ENCODE data around the gene RAB18.

The RAB18 gene

DNA sequence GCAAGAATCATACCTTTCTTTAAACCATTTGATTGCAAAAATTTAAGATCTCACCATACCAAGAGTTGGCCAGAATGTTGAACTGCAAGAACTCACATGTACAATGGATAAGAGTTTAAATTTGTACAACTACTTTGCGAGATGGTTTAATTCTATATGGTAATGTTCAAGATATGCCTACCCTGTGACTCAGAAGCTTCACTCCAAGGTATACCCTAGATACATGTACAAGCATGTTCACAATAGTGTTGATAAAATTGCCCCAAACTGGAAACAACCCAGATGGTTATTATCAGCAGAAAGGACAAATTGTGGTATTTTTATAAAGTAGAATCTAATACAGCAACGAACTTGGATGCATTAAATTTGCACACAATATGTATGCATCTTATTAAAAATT is 25.1 kb upstream of the RAB18 start:
- Histone ChIP-seq H3K9ac (ENCODE audit: low read depth, low read length, poor library complexity, severe bottlenecking) (no peak overlapping the region), H3K27me3 (ENCODE audit: insufficient read depth, low read length, poor library complexity, severe bottlenecking) (no peaks in the 10 kb centered on the region), H3K36me3 (ENCODE audit: insufficient read depth, low read length) (no peaks in the 10 kb centered on the region), H4K20me1 (ENCODE audit: insufficient read depth, low read length, poor library complexity, severe bottlenecking) (no peaks in the 10 kb centered on the region), H3F3A (ENCODE audit: low read depth) (no peaks in the 10 kb centered on the region), H3K4me1 (ENCODE audit: insufficient read depth, low read length, poor library complexity, severe bottlenecking) (no peaks in the 10 kb centered on the region), H2AFZ (ENCODE audit: low read length) (no peak overlapping the region), H3K79me2 (ENCODE audit: insufficient read depth, low read length) (no peaks in the 10 kb centered on the region), H3K9me3 (ENCODE audit: insufficient read depth, low read depth, low read length) (peaks cover 4% of the 10 kb centered on the region; the same call in 1 of the 2 replicates), H3K4me2 (ENCODE audit: low read depth, low read length, poor library complexity, severe bottlenecking) (no peak overlapping the region), H3K4me3 (ENCODE audit: low read length, poor library complexity, severe bottlenecking) (no peak overlapping the region), H3K9me2 (replicated peaks; ENCODE audit: low read depth, low read length) (no peaks in the 10 kb centered on the region)
- TF ChIP-seq EZH2phosphoT487 (IDR thresholded peaks at IDR 0.05; ENCODE audit: borderline replicate concordance) = no peak
- TF ChIP-seq, protein P1, sequence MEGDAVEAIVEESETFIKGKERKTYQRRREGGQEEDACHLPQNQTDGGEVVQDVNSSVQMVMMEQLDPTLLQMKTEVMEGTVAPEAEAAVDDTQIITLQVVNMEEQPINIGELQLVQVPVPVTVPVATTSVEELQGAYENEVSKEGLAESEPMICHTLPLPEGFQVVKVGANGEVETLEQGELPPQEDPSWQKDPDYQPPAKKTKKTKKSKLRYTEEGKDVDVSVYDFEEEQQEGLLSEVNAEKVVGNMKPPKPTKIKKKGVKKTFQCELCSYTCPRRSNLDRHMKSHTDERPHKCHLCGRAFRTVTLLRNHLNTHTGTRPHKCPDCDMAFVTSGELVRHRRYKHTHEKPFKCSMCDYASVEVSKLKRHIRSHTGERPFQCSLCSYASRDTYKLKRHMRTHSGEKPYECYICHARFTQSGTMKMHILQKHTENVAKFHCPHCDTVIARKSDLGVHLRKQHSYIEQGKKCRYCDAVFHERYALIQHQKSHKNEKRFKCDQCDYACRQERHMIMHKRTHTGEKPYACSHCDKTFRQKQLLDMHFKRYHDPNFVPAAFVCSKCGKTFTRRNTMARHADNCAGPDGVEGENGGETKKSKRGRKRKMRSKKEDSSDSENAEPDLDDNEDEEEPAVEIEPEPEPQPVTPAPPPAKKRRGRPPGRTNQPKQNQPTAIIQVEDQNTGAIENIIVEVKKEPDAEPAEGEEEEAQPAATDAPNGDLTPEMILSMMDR (conservative IDR thresholded peaks at IDR 0.05; ENCODE audit: low read length) = no peak

DNA sequence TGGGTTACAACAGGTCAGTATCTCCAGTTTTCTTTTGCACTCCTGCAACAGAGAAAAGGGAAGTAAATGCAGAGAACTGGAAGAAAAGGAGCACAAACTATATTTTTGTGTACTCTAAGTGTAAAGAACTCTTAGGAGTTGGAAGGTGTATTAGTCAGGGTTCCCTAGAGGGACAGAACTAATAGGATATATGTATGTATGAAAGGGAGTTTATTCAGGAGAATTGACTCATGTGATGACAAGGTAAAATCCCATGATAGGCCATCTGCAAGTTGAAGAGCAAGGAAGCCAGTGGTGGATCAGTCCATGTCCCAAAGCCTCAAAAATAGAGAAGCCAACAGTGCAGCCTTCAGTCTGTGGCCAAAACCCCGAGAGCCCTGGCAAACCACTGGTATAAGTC is 22.6 kb upstream of the RAB18 start:
- Histone ChIP-seq H3K4me3 (ENCODE audit: low read length, poor library complexity, severe bottlenecking) (no peak overlapping the region), H3K9ac (ENCODE audit: low read depth, low read length, poor library complexity, severe bottlenecking) (no peak overlapping the region), H3K4me1 (ENCODE audit: insufficient read depth, low read length, poor library complexity, severe bottlenecking) (no peaks in the 10 kb centered on the region), H3K4me2 (ENCODE audit: low read depth, low read length, poor library complexity, severe bottlenecking) (no peak overlapping the region), H3F3A (ENCODE audit: low read depth) (no peaks in the 10 kb centered on the region), H3K79me2 (ENCODE audit: insufficient read depth, low read length) (no peaks in the 10 kb centered on the region), H4K20me1 (ENCODE audit: insufficient read depth, low read length, poor library complexity, severe bottlenecking) (no peaks in the 10 kb centered on the region), H3K9me3 (ENCODE audit: insufficient read depth, low read depth, low read length) (peaks cover 4% of the 10 kb centered on the region; the same call in 1 of the 2 replicates), H2AFZ (ENCODE audit: low read length) (no peak overlapping the region), H3K36me3 (ENCODE audit: insufficient read depth, low read length) (no peaks in the 10 kb centered on the region), H3K9me2 (replicated peaks; ENCODE audit: low read depth, low read length) (no peaks in the 10 kb centered on the region), H3K27me3 (ENCODE audit: insufficient read depth, low read length, poor library complexity, severe bottlenecking) (peaks cover 6% of the 10 kb centered on the region)
- TF ChIP-seq EZH2phosphoT487 (IDR thresholded peaks at IDR 0.05; ENCODE audit: borderline replicate concordance) = no peak
- TF ChIP-seq, protein P1 (conservative IDR thresholded peaks at IDR 0.05; ENCODE audit: low read length) = no peak

DNA sequence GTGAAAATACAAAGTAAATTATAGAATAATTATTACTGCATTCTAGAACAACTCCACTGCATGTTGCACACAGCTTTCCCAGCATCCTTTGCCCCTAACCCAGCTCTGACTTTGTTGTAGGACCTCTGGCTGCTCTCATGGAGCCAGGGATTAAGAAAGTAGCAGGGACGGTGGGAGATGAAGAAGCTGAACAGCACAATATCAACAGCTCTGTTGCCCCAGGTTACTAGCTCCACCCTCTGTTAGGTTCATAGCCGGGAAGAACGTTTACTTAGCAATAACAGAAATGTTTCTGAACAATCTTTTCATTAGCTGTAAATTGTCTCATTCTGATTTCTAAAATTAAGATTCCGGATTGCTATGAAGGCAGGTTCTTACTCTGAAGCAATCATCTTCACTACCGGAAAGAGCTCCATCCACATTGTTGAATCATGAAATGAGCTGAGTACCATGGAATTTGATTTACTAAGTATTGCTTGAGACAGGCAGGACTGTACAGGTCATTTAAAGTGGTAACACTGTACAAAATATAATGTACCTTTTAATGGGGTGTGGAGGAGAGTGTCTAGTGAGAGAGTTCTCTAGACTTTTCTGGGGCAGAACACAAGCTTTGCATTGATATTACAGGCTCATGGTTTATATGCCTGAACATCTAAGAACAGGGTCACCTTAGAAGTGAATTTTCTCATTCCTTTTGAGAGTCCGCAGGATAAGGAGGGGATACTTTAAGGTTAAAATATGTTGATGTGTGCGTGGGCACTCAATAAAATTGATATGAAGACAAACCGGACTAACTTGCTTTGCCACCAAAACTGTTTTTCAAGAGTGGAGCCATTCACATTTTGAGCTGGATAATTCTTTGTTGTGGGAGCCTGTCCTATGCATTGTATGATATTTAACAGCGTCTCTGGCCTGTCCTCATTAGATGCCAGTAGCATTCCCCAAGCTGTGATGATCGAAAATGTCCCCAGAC is 20.8 kb upstream of the RAB18 start:
- Histone ChIP-seq H3K4me3 (ENCODE audit: low read length, poor library complexity, severe bottlenecking) (no peak overlapping the region), H3K9me3 (ENCODE audit: insufficient read depth, low read depth, low read length) (peaks cover 4% of the 10 kb centered on the region; the same call in 1 of the 2 replicates), H3K9me2 (replicated peaks; ENCODE audit: low read depth, low read length) (no peaks in the 10 kb centered on the region), H3K4me2 (ENCODE audit: low read depth, low read length, poor library complexity, severe bottlenecking) (no peak overlapping the region), H2AFZ (ENCODE audit: low read length) (peak overlapping the region; percentile 4; the same call in 1 of the 2 replicates), H3K27me3 (ENCODE audit: insufficient read depth, low read length, poor library complexity, severe bottlenecking) (peaks cover 6% of the 10 kb centered on the region), H3K9ac (ENCODE audit: low read depth, low read length, poor library complexity, severe bottlenecking) (no peak overlapping the region), H3K4me1 (ENCODE audit: insufficient read depth, low read length, poor library complexity, severe bottlenecking) (no peaks in the 10 kb centered on the region), H4K20me1 (ENCODE audit: insufficient read depth, low read length, poor library complexity, severe bottlenecking) (no peaks in the 10 kb centered on the region), H3K79me2 (ENCODE audit: insufficient read depth, low read length) (no peaks in the 10 kb centered on the region), H3K36me3 (ENCODE audit: insufficient read depth, low read length) (no peaks in the 10 kb centered on the region), H3F3A (ENCODE audit: low read depth) (no peaks in the 10 kb centered on the region)
- TF ChIP-seq, protein P1 (conservative IDR thresholded peaks at IDR 0.05; ENCODE audit: low read length) = no peak
- TF ChIP-seq EZH2phosphoT487 (IDR thresholded peaks at IDR 0.05; ENCODE audit: borderline replicate concordance) = no peak
